WTC11 (cell line): ENCODE results near the gene ITPK1. TPM values are rescaled to one million over a fixed set of nuclear protein-coding genes. Genes with fewer than 3 reads are reported as not detected.

Experiments
- ATAC-seq: fragments of 200-7000 bp; cut with Tn5 transposase; 2 replicates; pipeline ENCODE4 v1.10.0; 2021; ENCODE audit warnings: mild to moderate bottlenecking, moderate library complexity
- CTCF ChIA-PET: fragments of 300-600 bp; sonication (Branson Sonifier 250); formaldehyde crosslinking; loops from one replicate; lab custom pipeline; 2021; ENCODE audit warnings: antibody characterized with exemption; lab: Charles Lee
- POLR2A ChIA-PET: fragments of 350-600 bp; sonication (Branson Sonifier 250); formaldehyde crosslinking; loops from one replicate; lab custom pipeline; 2021; ENCODE audit warnings: antibody characterized with exemption; lab: Charles Lee
- DNase-seq: peaks from one replicate; pipeline ENCODE4 v3.0.0; 2021; ENCODE audit warnings: low spot score
- H3K27ac Mint-ChIP-seq: 2 replicates; pipeline ENCODE4 v1.8.0; 2021; ENCODE audit warnings: mixed read lengths
- H3K27me3 Mint-ChIP-seq: 2 replicates; pipeline ENCODE4 v1.8.0; 2021; ENCODE audit warnings: low read depth, mild to moderate bottlenecking, moderate library complexity, mixed read lengths
- H3K36me3 Mint-ChIP-seq: 2 replicates; pipeline ENCODE4 v1.8.0; 2021; ENCODE audit warnings: mixed read lengths
- H3K4me1 Mint-ChIP-seq: 2 replicates; pipeline ENCODE4 v1.8.0; 2022; ENCODE audit warnings: mixed read lengths
- H3K4me3 Mint-ChIP-seq: 2 replicates; pipeline ENCODE4 v1.8.0; 2021; ENCODE audit warnings: mild to moderate bottlenecking, moderate library complexity, mixed read lengths
- H3K9me3 Mint-ChIP-seq: 2 replicates; pipeline ENCODE4 v1.8.0; 2021; ENCODE audit warnings: mixed read lengths
- ATF1 ChIP-seq: sonication (generic); formaldehyde crosslinking; IDR thresholded peaks from 2 replicates; pipeline ENCODE4 v1.8.1; 2023; ENCODE audit warnings: mild to moderate bottlenecking, moderate library complexity, missing genetic modification reagents
- GRHL2 ChIP-seq: fragments of 250-450 bp; sonication (Bioruptor Pico); IDR thresholded peaks from 2 replicates; pipeline ENCODE4 v1.8.0; 2022; ENCODE audit warnings: mild to moderate bottlenecking, moderate library complexity; ENCODE audit not compliant: insufficient replicate concordance, severe bottlenecking
- NFE2L1 ChIP-seq: sonication (generic); formaldehyde crosslinking; IDR thresholded peaks from 2 replicates; pipeline ENCODE4 v1.8.1; 2023; ENCODE audit warnings: missing genetic modification reagents
- NFYB ChIP-seq: sonication (generic); formaldehyde crosslinking; conservative IDR thresholded peaks from 2 replicates; pipeline ENCODE4 v1.8.0; 2022; ENCODE audit warnings: low read depth, missing genetic modification reagents
- ZNF121 ChIP-seq: sonication (generic); formaldehyde crosslinking; IDR thresholded peaks from 2 replicates; pipeline ENCODE4 v1.8.0; 2023; ENCODE audit warnings: missing genetic modification reagents
- ZNF138 ChIP-seq: sonication (generic); formaldehyde crosslinking; conservative IDR thresholded peaks from 2 replicates; pipeline ENCODE4 v1.8.1; 2022; ENCODE audit warnings: mild to moderate bottlenecking, moderate library complexity, missing genetic modification reagents
- ZNF396 ChIP-seq: fragments of 250-450 bp; sonication (Bioruptor Pico); IDR thresholded peaks from 2 replicates; pipeline ENCODE4 v1.8.0; 2021; ENCODE audit warnings: mild to moderate bottlenecking, moderate library complexity, borderline replicate concordance
- ZNF671 ChIP-seq: fragments of 250-450 bp; sonication (Bioruptor Pico); IDR thresholded peaks from 2 replicates; pipeline ENCODE4 v1.8.0; 2021; ENCODE audit warnings: mild to moderate bottlenecking
- total RNA-seq: library from RNA; stranded (reverse); gene quantifications from 3 replicates; pipeline ENCODE4 v1.2.3, GENCODE V29; 2021
- TF ChIP-seq, protein P1 (sequence below): sonication (generic); formaldehyde crosslinking; IDR thresholded peaks from 2 replicates; pipeline ENCODE4 v1.8.1; 2023; ENCODE audit warnings: mild to moderate bottlenecking, missing genetic modification reagents, moderate library complexity
- TF ChIP-seq, protein P2 (sequence below): fragments of 250-450 bp; sonication (Bioruptor Pico); conservative IDR thresholded peaks from 2 replicates; pipeline ENCODE4 v1.9.0; 2021; ENCODE audit warnings: mild to moderate bottlenecking
- TF ChIP-seq, protein P3 (sequence below): sonication (generic); formaldehyde crosslinking; conservative IDR thresholded peaks from 2 replicates; pipeline ENCODE4 v1.8.1; 2023; ENCODE audit warnings: mild to moderate bottlenecking, low read depth, missing genetic modification reagents, moderate library complexity
- TF ChIP-seq, protein P4 (sequence below): sonication (generic); formaldehyde crosslinking; IDR thresholded peaks from 2 replicates; pipeline ENCODE4 v1.8.1; 2022; ENCODE audit warnings: missing genetic modification reagents, borderline replicate concordance
- TF ChIP-seq, protein P5 (sequence below): fragments of 250-450 bp; sonication (Bioruptor Pico); IDR thresholded peaks from 2 replicates; pipeline ENCODE4 v2.1.2; 2022; ENCODE audit warnings: mild to moderate bottlenecking, moderate library complexity
- TF ChIP-seq, protein P6 (sequence below): sonication (generic); formaldehyde crosslinking; IDR thresholded peaks from 2 replicates; pipeline ENCODE4 v1.8.0; 2023; ENCODE audit warnings: mild to moderate bottlenecking, missing genetic modification reagents
- TF ChIP-seq, protein P7 (sequence below): sonication (generic); formaldehyde crosslinking; IDR thresholded peaks from 2 replicates; pipeline ENCODE4 v1.8.0; 2023; ENCODE audit warnings: missing genetic modification reagents, mild to moderate bottlenecking, borderline replicate concordance
- TF ChIP-seq, protein P8 (sequence below): sonication (generic); formaldehyde crosslinking; IDR thresholded peaks from 2 replicates; pipeline ENCODE4 v1.8.0; 2022; ENCODE audit warnings: mild to moderate bottlenecking, missing genetic modification reagents

ITPK1 gene
- total RNA-seq, 1 experiment from 2014 or later, result 144 TPM

DNA sequence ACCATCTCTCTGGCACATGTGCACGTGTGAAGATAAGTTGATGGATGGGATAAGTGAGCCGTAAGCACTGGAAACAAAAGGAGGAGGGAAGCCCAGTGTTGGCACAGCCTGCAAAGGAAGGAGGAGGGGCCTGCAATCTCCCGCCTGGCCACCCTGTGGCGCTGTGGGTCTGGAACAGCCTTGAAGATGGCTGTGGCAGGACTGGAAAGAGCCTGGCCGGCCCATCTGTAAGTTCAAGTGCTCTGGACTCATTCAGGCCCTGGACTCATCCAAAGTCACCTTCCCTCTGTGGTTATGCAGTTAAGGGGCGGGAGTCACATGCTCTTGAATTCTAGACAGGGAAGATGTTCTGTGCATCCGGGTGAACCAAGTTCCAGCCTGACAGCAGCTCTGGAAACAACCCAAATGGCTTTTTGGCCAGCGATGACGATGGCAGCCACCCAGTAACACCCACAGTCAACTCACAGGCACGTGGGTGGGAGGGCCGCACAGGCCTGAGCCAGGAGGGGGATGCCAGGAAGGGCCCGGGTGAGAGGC is 142.4 kb downstream of the ITPK1 start (continued):
- TF ChIP-seq, protein P1, sequence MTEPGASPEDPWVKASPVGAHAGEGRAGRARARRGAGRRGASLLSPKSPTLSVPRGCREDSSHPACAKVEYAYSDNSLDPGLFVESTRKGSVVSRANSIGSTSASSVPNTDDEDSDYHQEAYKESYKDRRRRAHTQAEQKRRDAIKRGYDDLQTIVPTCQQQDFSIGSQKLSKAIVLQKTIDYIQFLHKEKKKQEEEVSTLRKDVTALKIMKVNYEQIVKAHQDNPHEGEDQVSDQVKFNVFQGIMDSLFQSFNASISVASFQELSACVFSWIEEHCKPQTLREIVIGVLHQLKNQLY (CRISPR knock-in tag), result no peak
- TF ChIP-seq ZNF121 (CRISPR knock-in tag), result no peak

DNA sequence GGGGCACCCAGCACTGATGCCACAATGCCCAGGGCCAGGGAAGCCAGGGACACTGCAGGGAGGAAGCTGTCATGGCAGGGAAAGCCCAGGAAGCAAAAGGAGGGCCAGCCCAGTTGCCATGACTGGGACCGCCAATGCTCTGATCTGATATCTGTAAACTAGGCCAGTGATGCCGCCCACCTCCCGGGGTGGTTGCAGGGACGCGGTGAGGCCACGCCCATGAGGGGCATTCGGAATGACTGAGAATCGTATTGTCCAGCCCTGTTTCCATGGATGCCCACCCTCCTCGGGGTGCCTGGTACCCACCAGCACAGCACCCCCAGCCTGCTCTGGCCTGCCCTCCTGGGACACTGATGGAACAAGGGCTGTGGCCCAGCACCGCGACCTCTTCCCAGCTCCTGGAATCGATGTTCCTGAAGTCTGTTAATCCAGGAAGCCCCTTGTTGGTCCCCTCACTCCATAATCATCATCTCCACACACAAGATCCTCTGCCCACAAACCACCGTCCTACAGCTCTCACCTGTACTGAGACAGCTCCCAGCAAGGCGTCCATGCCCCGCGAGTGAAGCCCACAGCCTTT is 144.0 kb downstream of the ITPK1 start:
- peaks cover 15% of the 10 kb centered on the region for H3K36me3 Mint-ChIP-seq
- ChIA-PET POLR2A (no interaction called here), CTCF (interaction anchor here (1.3 to 1.5 kb wide), 4 partner anchors 20 to 168 kb away, joined by 3 to 5 read pairs (median 4); no protein-coding TSS in a partner anchor)
- H3K9me3 Mint-ChIP-seq, result peaks cover 17% of the 10 kb centered on the region
- peaks cover 41% of the 10 kb centered on the region for H3K4me1 Mint-ChIP-seq
- ATAC-seq (no peak), DNase-seq (no peak)
- 0 out of 2 replicates have a peak overlapping the region, but pooled peaks have one; percentile 58 for H3K27ac Mint-ChIP-seq
- no peak overlapping the region for H3K4me3 Mint-ChIP-seq
- no peaks in the 10 kb centered on the region for H3K27me3 Mint-ChIP-seq
- TF ChIP-seq, protein P2, sequence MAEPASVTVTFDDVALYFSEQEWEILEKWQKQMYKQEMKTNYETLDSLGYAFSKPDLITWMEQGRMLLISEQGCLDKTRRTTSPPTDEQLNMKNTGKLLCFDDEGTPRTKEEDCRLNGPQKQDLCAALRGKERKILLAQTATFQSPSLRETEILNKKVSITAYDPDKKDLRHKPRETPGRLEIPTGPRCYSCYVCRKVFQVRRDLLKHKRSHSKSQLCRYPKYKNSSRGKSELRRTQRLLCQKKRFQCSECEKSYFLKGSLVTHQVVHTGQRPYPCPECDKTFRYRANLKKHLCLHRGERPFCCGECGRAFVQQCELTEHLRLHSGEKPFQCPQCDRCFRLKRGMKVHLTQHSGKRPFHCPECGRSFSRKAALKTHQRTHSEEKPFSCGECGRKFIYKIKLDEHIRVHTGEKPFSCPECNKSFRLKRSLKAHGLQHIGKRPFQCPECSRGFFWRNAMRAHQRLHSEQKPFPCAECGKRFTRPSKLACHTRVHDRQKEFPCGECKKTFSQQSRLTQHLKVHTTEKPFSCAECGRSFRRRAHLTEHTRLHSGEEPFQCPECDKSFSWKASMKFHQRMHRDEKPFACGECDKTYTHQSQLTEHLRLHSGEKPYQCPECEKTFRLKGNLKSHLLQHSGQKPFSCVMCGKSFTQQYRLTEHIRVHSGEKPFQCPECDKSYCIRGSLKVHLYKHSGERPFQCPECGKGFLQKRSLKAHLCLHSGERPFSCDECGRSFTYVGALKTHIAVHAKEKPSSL, result no peak
- TF ChIP-seq ZNF138 (CRISPR knock-in tag), result no peak
- no peak for TF ChIP-seq NFE2L1 (CRISPR knock-in tag)
- TF ChIP-seq, protein P3, sequence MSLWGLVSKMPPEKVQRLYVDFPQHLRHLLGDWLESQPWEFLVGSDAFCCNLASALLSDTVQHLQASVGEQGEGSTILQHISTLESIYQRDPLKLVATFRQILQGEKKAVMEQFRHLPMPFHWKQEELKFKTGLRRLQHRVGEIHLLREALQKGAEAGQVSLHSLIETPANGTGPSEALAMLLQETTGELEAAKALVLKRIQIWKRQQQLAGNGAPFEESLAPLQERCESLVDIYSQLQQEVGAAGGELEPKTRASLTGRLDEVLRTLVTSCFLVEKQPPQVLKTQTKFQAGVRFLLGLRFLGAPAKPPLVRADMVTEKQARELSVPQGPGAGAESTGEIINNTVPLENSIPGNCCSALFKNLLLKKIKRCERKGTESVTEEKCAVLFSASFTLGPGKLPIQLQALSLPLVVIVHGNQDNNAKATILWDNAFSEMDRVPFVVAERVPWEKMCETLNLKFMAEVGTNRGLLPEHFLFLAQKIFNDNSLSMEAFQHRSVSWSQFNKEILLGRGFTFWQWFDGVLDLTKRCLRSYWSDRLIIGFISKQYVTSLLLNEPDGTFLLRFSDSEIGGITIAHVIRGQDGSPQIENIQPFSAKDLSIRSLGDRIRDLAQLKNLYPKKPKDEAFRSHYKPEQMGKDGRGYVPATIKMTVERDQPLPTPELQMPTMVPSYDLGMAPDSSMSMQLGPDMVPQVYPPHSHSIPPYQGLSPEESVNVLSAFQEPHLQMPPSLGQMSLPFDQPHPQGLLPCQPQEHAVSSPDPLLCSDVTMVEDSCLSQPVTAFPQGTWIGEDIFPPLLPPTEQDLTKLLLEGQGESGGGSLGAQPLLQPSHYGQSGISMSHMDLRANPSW (CRISPR knock-in tag), result no peak
- TF ChIP-seq, protein P4, sequence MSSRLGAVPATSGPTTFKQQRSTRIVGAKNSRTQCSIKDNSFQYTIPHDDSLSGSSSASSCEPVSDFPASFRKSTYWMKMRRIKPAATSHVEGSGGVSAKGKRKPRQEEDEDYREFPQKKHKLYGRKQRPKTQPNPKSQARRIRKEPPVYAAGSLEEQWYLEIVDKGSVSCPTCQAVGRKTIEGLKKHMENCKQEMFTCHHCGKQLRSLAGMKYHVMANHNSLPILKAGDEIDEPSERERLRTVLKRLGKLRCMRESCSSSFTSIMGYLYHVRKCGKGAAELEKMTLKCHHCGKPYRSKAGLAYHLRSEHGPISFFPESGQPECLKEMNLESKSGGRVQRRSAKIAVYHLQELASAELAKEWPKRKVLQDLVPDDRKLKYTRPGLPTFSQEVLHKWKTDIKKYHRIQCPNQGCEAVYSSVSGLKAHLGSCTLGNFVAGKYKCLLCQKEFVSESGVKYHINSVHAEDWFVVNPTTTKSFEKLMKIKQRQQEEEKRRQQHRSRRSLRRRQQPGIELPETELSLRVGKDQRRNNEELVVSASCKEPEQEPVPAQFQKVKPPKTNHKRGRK, result no peak
- TF ChIP-seq ZNF396, result no peak
- TF ChIP-seq, protein P5, sequence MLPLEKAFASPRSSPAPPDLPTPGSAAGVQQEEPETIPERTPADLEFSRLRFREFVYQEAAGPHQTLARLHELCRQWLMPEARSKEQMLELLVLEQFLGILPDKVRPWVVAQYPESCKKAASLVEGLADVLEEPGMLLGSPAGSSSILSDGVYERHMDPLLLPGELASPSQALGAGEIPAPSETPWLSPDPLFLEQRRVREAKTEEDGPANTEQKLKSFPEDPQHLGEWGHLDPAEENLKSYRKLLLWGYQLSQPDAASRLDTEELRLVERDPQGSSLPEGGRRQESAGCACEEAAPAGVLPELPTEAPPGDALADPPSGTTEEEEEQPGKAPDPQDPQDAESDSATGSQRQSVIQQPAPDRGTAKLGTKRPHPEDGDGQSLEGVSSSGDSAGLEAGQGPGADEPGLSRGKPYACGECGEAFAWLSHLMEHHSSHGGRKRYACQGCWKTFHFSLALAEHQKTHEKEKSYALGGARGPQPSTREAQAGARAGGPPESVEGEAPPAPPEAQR (CRISPR knock-in tag), result no peak
- no peak for TF ChIP-seq NFYB
- TF ChIP-seq, protein P6, sequence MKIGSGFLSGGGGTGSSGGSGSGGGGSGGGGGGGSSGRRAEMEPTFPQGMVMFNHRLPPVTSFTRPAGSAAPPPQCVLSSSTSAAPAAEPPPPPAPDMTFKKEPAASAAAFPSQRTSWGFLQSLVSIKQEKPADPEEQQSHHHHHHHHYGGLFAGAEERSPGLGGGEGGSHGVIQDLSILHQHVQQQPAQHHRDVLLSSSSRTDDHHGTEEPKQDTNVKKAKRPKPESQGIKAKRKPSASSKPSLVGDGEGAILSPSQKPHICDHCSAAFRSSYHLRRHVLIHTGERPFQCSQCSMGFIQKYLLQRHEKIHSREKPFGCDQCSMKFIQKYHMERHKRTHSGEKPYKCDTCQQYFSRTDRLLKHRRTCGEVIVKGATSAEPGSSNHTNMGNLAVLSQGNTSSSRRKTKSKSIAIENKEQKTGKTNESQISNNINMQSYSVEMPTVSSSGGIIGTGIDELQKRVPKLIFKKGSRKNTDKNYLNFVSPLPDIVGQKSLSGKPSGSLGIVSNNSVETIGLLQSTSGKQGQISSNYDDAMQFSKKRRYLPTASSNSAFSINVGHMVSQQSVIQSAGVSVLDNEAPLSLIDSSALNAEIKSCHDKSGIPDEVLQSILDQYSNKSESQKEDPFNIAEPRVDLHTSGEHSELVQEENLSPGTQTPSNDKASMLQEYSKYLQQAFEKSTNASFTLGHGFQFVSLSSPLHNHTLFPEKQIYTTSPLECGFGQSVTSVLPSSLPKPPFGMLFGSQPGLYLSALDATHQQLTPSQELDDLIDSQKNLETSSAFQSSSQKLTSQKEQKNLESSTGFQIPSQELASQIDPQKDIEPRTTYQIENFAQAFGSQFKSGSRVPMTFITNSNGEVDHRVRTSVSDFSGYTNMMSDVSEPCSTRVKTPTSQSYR, result no peak
- TF ChIP-seq ZNF671 (CRISPR knock-in tag), result no peak
- no peak for TF ChIP-seq ATF1 (CRISPR knock-in tag)
- no peak for TF ChIP-seq GRHL2 (CRISPR knock-in tag)
- TF ChIP-seq, protein P7, sequence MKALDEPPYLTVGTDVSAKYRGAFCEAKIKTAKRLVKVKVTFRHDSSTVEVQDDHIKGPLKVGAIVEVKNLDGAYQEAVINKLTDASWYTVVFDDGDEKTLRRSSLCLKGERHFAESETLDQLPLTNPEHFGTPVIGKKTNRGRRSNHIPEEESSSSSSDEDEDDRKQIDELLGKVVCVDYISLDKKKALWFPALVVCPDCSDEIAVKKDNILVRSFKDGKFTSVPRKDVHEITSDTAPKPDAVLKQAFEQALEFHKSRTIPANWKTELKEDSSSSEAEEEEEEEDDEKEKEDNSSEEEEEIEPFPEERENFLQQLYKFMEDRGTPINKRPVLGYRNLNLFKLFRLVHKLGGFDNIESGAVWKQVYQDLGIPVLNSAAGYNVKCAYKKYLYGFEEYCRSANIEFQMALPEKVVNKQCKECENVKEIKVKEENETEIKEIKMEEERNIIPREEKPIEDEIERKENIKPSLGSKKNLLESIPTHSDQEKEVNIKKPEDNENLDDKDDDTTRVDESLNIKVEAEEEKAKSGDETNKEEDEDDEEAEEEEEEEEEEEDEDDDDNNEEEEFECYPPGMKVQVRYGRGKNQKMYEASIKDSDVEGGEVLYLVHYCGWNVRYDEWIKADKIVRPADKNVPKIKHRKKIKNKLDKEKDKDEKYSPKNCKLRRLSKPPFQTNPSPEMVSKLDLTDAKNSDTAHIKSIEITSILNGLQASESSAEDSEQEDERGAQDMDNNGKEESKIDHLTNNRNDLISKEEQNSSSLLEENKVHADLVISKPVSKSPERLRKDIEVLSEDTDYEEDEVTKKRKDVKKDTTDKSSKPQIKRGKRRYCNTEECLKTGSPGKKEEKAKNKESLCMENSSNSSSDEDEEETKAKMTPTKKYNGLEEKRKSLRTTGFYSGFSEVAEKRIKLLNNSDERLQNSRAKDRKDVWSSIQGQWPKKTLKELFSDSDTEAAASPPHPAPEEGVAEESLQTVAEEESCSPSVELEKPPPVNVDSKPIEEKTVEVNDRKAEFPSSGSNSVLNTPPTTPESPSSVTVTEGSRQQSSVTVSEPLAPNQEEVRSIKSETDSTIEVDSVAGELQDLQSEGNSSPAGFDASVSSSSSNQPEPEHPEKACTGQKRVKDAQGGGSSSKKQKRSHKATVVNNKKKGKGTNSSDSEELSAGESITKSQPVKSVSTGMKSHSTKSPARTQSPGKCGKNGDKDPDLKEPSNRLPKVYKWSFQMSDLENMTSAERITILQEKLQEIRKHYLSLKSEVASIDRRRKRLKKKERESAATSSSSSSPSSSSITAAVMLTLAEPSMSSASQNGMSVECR (CRISPR knock-in tag), result no peak
- TF ChIP-seq, protein P8, sequence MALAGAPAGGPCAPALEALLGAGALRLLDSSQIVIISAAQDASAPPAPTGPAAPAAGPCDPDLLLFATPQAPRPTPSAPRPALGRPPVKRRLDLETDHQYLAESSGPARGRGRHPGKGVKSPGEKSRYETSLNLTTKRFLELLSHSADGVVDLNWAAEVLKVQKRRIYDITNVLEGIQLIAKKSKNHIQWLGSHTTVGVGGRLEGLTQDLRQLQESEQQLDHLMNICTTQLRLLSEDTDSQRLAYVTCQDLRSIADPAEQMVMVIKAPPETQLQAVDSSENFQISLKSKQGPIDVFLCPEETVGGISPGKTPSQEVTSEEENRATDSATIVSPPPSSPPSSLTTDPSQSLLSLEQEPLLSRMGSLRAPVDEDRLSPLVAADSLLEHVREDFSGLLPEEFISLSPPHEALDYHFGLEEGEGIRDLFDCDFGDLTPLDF (CRISPR knock-in tag), result no peak
